GM12878 (cell line): ENCODE data around the gene CRTC1. TPM values are rescaled to one million over a fixed set of nuclear protein-coding genes. Genes with fewer than 3 reads are reported as not detected.

Experiments
- ATAC-seq: fragments of 200-7000 bp; cut with Tn5 transposase; 3 replicates; pipeline ENCODE4 v1.9.1; 2020; ENCODE audit warnings: mild to moderate bottlenecking, moderate library complexity
- BruUV-seq: library from RNA; stranded (reverse); fragments of 400-500 nt; replicated peaks from 2 replicates; lab custom pipeline; 2021; lab: Mats Ljungman, UMichigan
- CTCF ChIA-PET: fragments of 300-600 bp; sonication (Branson Sonifier 250); formaldehyde crosslinking; extraction: SDS; loops from one replicate; lab custom pipeline; 2021; ENCODE audit warnings: inconsistent platforms; lab: Yijun Ruan, JAX
- POLR2A ChIA-PET: fragments of 350-600 bp; formaldehyde crosslinking; extraction: SDS; loops from one replicate; lab custom pipeline; 2021; ENCODE audit warnings: inconsistent platforms; lab: Charles Lee
- RAD21 ChIA-PET: fragments of 300-600 bp; sonication (Branson Sonifier 250); formaldehyde crosslinking; loops from one replicate; lab custom pipeline; 2023; ENCODE audit warnings: antibody characterized with exemption; ENCODE audit not compliant: unreplicated experiment; lab: Charles Lee
- SMC1A ChIA-PET: fragments of 300-600 bp; sonication (Branson Sonifier 250); formaldehyde crosslinking; loops from one replicate; lab custom pipeline; 2023; ENCODE audit not compliant: unreplicated experiment, uncharacterized antibody; lab: Charles Lee
- DNase-seq: peaks from one replicate; pipeline ENCODE4 v3.0.0-alpha.2; 2011; ENCODE audit warnings: low read depth, low spot score
- FAIRE-seq: peaks from 3 replicates; lab custom pipeline; 2011; peaks lifted over from hg19 to GRCh38; lab: Jason Lieb, UNC
- H2AFZ ChIP-seq: 2 replicates; pipeline ENCODE4 v1.6.0; 2011; ENCODE audit warnings: low read depth, low read length, control low read depth; ENCODE audit not compliant: control insufficient read depth
- H3K27ac ChIP-seq: 2 replicates; pipeline ENCODE4 v1.5.1; 2011; ENCODE audit warnings: control low read depth; ENCODE audit not compliant: control insufficient read depth, insufficient read depth
- H3K27me3 ChIP-seq, 2 experiments: replicated peaks in 1 of 2; 2 replicates each; pipeline versions ENCODE4 v1.6.0 to v1.6.1; 2011; ENCODE audit warnings: low read length in 1 of 2; ENCODE audit not compliant: control insufficient read depth in 2 of 2, insufficient read depth in 2 of 2
- H3K36me3 ChIP-seq, 2 experiments: 2 replicates each; pipeline ENCODE4 v1.5.1; 2011; ENCODE audit warnings: low read length in 1 of 2; ENCODE audit not compliant: control insufficient read depth in 2 of 2, insufficient read depth in 2 of 2
- H3K4me1 ChIP-seq: 2 replicates; pipeline ENCODE4 v1.6.1; 2011; ENCODE audit warnings: mild to moderate bottlenecking, low read length, moderate library complexity, mixed read lengths; ENCODE audit not compliant: control insufficient read depth, insufficient read depth
- H3K4me2 ChIP-seq: 2 replicates; pipeline ENCODE4 v1.6.0; 2011; ENCODE audit warnings: control low read depth; ENCODE audit not compliant: control insufficient read depth, insufficient read depth
- H3K4me3 ChIP-seq: fragments of 200-600 bp; sonication (generic); 2 replicates; pipeline ENCODE4 v1.5.1; 2016
- H3K79me2 ChIP-seq: 2 replicates; pipeline ENCODE4 v1.6.0; 2011; ENCODE audit warnings: low read length; ENCODE audit not compliant: control insufficient read depth, insufficient read depth
- H3K9ac ChIP-seq: 2 replicates; pipeline ENCODE4 v1.8.0; 2011; ENCODE audit warnings: low read length, control low read depth, mixed read lengths; ENCODE audit not compliant: control insufficient read depth, insufficient read depth
- H3K9me3 ChIP-seq: replicated peaks from 3 replicates; pipeline ENCODE4 v1.5.1; 2011; ENCODE audit warnings: mild to moderate bottlenecking, low read length; ENCODE audit not compliant: control insufficient read depth, insufficient read depth
- H4K20me1 ChIP-seq: 2 replicates; pipeline ENCODE4 v1.6.0; 2011; ENCODE audit not compliant: control insufficient read depth, insufficient read depth
- FOS ChIP-seq: IDR thresholded peaks from 3 replicates; pipeline ENCODE4 v1.6.1; 2011; ENCODE audit warnings: borderline replicate concordance; ENCODE audit not compliant: insufficient read length; ENCODE audit errors: extremely low read depth
- MEF2A ChIP-seq: IDR thresholded peaks from 2 replicates; pipeline ENCODE4 v1.6.1; 2011; ENCODE audit warnings: low read depth, mild to moderate bottlenecking, low read length, moderate library complexity; ENCODE audit not compliant: insufficient read depth
- SIN3A ChIP-seq: IDR thresholded peaks from 2 replicates; pipeline ENCODE4 v1.6.1; 2012; ENCODE audit warnings: low read depth, low read length, improper control_type of control experiment
- SMAD5 ChIP-seq: IDR thresholded peaks from 2 replicates; pipeline ENCODE4 v1.6.1; 2016; ENCODE audit warnings: antibody characterized with exemption, low read depth
- SREBF2 ChIP-seq: IDR thresholded peaks from 2 replicates; pipeline ENCODE4 v1.6.1; 2012; ENCODE audit warnings: mild to moderate bottlenecking, low read length
- YY1 ChIP-seq: IDR thresholded peaks from 2 replicates; pipeline ENCODE4 v1.6.1; 2011; ENCODE audit warnings: low read depth, mild to moderate bottlenecking, low read length
- ZBTB4 ChIP-seq: fragments of 450-650 bp; formaldehyde crosslinking; IDR thresholded peaks from 2 replicates; pipeline ENCODE4 v1.4.0; 2022; ENCODE audit warnings: mild to moderate bottlenecking, moderate library complexity
- ZNF384 ChIP-seq: IDR thresholded peaks from 2 replicates; pipeline ENCODE4 v1.6.1; 2012; ENCODE audit warnings: low read depth, mild to moderate bottlenecking, low read length, improper control_type of control experiment, borderline replicate concordance
- WGBS: methylation state at CpG from one replicate; pipeline ENCODE4 v1.1.6; 2016; ENCODE audit warnings: low lambda C conversion rate; ENCODE audit not compliant: insufficient replicate concordance, insufficient coverage; ENCODE audit errors: missing lambda C conversion rate; 5-methylcytosine and 5-hydroxymethylcytosine counted together
- in situ Hi-C: fragments of 300-500 bp; cut with MboI; formaldehyde crosslinking; loops from 9 replicates; pipeline ENCODE4 v1.14.3; 2018; ENCODE audit warnings: mixed read lengths
- intact Hi-C: fragments of 100-400 bp; cut with micrococcal nuclease; formaldehyde crosslinking; loops from one replicate; pipeline ENCODE4 v1.14.2; 2022; ENCODE audit not compliant: unreplicated experiment
- polyA plus RNA-seq, 11 experiments: library from polyadenylated mRNA; depleted of rRNA in 4 of 11; unstranded in 6 of 11; stranded (reverse) in 5 of 11; fragments of >200 nt; fragmentation: Nextera tagmentation in 4 of 11; fragmentation: Illumina TruSeq in 1 of 11; extraction: Ambion mirVana in 4 of 11; extraction: Trizol in 1 of 11; gene quantifications; 1 replicate in 1 of 11; 2 replicates in 10 of 11; pipeline versions ENCODE4 v1.2.1 to v1.2.3, GENCODE V29; 2011 to 2016; ENCODE audit warnings: inconsistent platforms in 2 of 11, missing spikeins in 2 of 11, low read depth in 1 of 11
- total RNA-seq, 4 experiments: library from RNA; depleted of rRNA in 3 of 4; stranded (reverse); fragments of >200 nt in 3 of 4; fragmentation: Illumina TruSeq in 1 of 4; extraction: Trizol in 1 of 4; gene quantifications; 2 replicates each; pipeline versions ENCODE4 v1.2.1 to v1.2.3, GENCODE V29; 2013 to 2021

The CRTC1 gene
- total and polyA plus RNA-seq, 10 of the 15 experiments (the other 5 are each of a cell fraction or from before 2014, with no cell fraction given) = 0.02 to 4.6 (median 1.1) TPM; not detected in 1

GRCh38 chr19:18654469-18654868, 29.0 kb upstream of the CRTC1 start:
- BruUV-seq = TSS peak; percentile 65
- no peaks in the 10 kb centered on the region for H3K79me2 ChIP-seq
- H4K20me1 ChIP-seq = peaks cover 3% of the 10 kb centered on the region; the same call in 1 of the 2 replicates
- no peak for ATAC-seq
- H3K4me2 ChIP-seq = no peak overlapping the region
- TF ChIP-seq SMAD5 (no peak), YY1 (no peak), SREBF2 (no peak), SIN3A (no peak), FOS (no peak), ZNF384 (no peak), MEF2A (no peak)
- TF ChIP-seq, all 136 proteins: peak for 0
- ChIA-PET SMC1A (no interaction called here), POLR2A (no interaction called here), RAD21 (no interaction called here), CTCF (no interaction called here)
- H2AFZ ChIP-seq = no peak overlapping the region
- peaks cover 25% of the 10 kb centered on the region for H3K4me1 ChIP-seq
- DNase-seq (no peak), FAIRE-seq (no peak)
- 85% methylated on average over 7 of the region's 7 CpGs for WGBS
- no peaks in the 10 kb centered on the region; a peak in 2 of 4 replicates for H3K36me3 ChIP-seq
- H3K9me3 ChIP-seq = no peaks in the 10 kb centered on the region
- in situ Hi-C loops = no loop called here
- H3K9ac ChIP-seq = no peak overlapping the region
- H3K27ac ChIP-seq = no peak overlapping the region
- intact Hi-C loops = no loop called here
- H3K4me3 ChIP-seq = no peak overlapping the region
- H3K27me3 ChIP-seq = no peaks in the 10 kb centered on the region

GRCh38 chr19:18655173-18655844, 28.2 kb upstream of the CRTC1 start:
- Histone ChIP-seq H3K36me3 (no peaks in the 10 kb centered on the region; a peak in 1 of 4 replicates), H3K9ac (no peak overlapping the region), H3K27ac (no peak overlapping the region), H3K9me3 (no peaks in the 10 kb centered on the region), H4K20me1 (peaks cover 3% of the 10 kb centered on the region; the same call in 1 of the 2 replicates), H3K27me3 (no peaks in the 10 kb centered on the region), H3K4me2 (no peak overlapping the region), H2AFZ (no peak overlapping the region), H3K4me1 (peaks cover 18% of the 10 kb centered on the region; the same call in 1 of the 2 replicates), H3K79me2 (no peaks in the 10 kb centered on the region), H3K4me3 (no peak overlapping the region)
- no peak for FAIRE-seq
- ChIA-PET SMC1A (no interaction called here), RAD21 (no interaction called here), CTCF (no interaction called here), POLR2A (no interaction called here)
- in situ Hi-C loops = no loop called here
- BruUV-seq = no TSS peak
- ATAC-seq = no peak
- intact Hi-C loops = no loop called here
- DNase-seq = no peak
- TF ChIP-seq ZBTB4 (CRISPR knock-in tag) = no peak
- 86% methylated on average over 13 of the region's 13 CpGs for WGBS
